PC-3 (cell line): Measurements from ENCODE around the gene COX4I1.
"Not testable (repeated sequence)": the region's sequence is repeated elsewhere in the genome, so short reads cannot be mapped to it uniquely, and the experiment has no call there.

Experiments
- CTCF ChIP-seq: fragments of 300-600 bp; sonication (generic); conservative IDR thresholded peaks from 2 replicates; pipeline ENCODE4 v1.5.1; 2017; ENCODE audit warnings: antibody characterized with exemption, low read depth, mild to moderate bottlenecking, low read length
- EZH2 ChIP-seq: fragments of 300-600 bp; sonication (generic); IDR thresholded peaks from one replicate; pipeline ENCODE4 v1.6.1; 2017; ENCODE audit warnings: antibody characterized with exemption, mild to moderate bottlenecking, low read length; ENCODE audit not compliant: unreplicated experiment
- EZH2phosphoT487 ChIP-seq: fragments of 300-600 bp; sonication (generic); IDR thresholded peaks from 2 replicates; pipeline ENCODE4 v1.6.1; 2018; ENCODE audit warnings: mild to moderate bottlenecking, antibody characterized with exemption, low read length, borderline replicate concordance

- TF ChIP-seq CTCF, EZH2, EZH2phosphoT487: not testable (repeated sequence)
Observed at GRCh38 chr16:85817195-85817594, 17.7 kb downstream of the COX4I1 start.
